Measurements from ENCODE around the gene PLCG1. TPM values are rescaled to one million over a fixed set of nuclear protein-coding genes. Genes with fewer than 3 reads are reported as not detected.

The PLCG1 gene
- total RNA-seq, 2 experiments from 2014 or later = 387 to 404 TPM

DNA sequence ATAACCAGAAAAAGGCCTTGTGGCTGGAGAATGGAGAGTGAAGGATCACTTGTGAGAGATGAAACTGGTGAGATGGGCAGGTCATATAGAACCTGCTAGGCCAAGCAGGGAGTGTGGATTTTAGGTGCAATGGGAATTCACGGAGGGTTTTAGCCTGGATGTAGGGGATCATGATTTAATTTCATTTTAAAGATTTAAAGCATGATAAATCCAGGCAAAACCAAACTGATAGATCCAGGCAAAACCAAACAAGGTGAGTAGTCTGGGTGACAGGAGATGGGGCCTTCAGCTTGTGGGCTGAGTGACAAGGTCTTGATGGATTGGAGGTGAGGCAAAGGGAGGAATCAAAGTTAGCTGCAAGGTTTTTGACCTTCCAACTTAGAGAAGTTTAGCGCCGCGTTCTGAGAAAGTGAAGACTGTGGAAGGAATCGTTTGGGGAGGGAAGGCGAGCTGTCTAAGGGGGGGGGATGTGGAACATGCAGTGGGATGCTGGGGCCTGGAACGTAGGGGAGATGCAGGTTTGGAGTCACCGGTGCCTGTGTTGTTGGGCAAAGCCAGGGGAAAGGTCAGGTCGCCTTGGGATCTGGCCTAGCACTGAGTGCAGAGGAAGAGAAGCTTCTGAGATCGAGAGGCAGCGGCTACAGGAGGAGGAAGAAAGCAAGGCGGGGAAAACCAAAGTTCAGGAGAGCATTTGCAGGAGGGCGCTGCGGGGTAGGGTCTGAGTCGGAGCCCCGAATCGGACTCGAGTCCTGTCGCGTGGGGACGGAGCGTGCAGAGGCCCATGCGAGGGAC is 1.3 kb upstream of the PLCG1 start:
- no peaks in the 10 kb centered on the region for H3K36me3 ChIP-seq (ENCODE audit: insufficient read depth, low read length)

DNA sequence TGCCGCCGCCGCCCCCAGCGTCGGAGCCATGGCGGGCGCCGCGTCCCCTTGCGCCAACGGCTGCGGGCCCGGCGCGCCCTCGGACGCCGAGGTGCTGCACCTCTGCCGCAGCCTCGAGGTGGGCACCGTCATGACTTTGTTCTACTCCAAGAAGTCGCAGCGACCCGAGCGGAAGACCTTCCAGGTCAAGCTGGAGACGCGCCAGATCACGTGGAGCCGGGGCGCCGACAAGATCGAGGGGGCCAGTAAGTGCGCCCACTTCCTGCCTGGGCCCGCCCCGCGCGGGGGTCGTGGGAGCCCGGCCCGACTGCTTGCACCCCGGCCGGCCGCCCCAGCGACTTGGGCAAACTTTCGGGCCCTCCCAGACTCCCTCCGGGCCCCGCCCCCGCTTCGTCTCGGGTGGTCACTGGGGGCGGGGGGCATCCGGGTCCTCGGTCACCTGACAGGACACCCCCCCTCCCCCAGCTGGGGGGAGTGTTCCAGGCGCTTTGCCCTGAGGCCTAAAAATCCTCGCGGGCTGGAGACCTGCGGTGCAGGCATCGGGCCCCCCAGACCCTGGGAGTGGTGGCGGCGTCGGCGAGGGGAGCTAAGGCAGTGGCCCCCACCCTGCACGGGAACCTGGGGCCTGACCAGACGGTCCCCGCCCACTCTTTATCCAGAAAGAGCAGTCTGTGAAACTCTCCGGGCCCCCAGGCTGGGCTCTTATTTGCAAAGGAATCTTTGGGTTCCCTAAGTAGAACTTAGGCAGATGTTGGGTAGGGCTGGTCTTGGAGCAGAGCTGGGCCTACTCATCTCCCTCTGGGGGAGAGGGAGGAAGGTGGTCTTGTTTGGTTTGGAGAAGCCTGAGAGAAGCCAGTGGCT is 501 bp downstream of the PLCG1 start:
- Mint-ChIP-seq H3K27ac (peak overlapping the region; percentile 96), H3K36me3 (ENCODE audit: low read depth) (peaks cover 20% of the 10 kb centered on the region), H3K4me3 (peak overlapping the region; percentile 90), H3K9me3 (no peaks in the 10 kb centered on the region), H3K4me1 (ENCODE audit: low read depth) (peaks cover 78% of the 10 kb centered on the region), H3K27me3 (no peaks in the 10 kb centered on the region)
- no peak for ATAC-seq (ENCODE audit: poor library complexity)
- no peaks in the 10 kb centered on the region for H3K27me3 ChIP-seq (ENCODE audit: control insufficient read depth in 1 of 2, insufficient read depth in 2 of 2, low read length in 2 of 2)
- TF ChIP-seq, protein P1, sequence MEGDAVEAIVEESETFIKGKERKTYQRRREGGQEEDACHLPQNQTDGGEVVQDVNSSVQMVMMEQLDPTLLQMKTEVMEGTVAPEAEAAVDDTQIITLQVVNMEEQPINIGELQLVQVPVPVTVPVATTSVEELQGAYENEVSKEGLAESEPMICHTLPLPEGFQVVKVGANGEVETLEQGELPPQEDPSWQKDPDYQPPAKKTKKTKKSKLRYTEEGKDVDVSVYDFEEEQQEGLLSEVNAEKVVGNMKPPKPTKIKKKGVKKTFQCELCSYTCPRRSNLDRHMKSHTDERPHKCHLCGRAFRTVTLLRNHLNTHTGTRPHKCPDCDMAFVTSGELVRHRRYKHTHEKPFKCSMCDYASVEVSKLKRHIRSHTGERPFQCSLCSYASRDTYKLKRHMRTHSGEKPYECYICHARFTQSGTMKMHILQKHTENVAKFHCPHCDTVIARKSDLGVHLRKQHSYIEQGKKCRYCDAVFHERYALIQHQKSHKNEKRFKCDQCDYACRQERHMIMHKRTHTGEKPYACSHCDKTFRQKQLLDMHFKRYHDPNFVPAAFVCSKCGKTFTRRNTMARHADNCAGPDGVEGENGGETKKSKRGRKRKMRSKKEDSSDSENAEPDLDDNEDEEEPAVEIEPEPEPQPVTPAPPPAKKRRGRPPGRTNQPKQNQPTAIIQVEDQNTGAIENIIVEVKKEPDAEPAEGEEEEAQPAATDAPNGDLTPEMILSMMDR (IDR thresholded peaks at IDR 0.05) = no peak
- no peaks in the 10 kb centered on the region for H3K36me3 ChIP-seq (ENCODE audit: insufficient read depth, low read length)
- POLR2A ChIA-PET = interaction anchor here (0.8 to 14.5 kb wide), 14 partner anchors 9 to 555 kb away, joined by 3 to 403 read pairs (median 4); no protein-coding TSS in a partner anchor
- CTCF ChIA-PET = interaction anchor here (0.8 to 6.9 kb wide), 4 partner anchors 11 to 203 kb away, joined by 3 to 66 read pairs (median 4); partner anchors contain the start of gene LPIN3
- peak overlapping the region; percentile 90 for H3K4me3 ChIP-seq (ENCODE audit: low read length)
- H3K27ac ChIP-seq (ENCODE audit: low read depth in 1 of 2, low read length in 2 of 2) = peak overlapping the region; percentile 75 to 83
- DNase-seq = peak in 12 of 14 experiments; percentile 29 to 79 (median 56)
- peaks cover 68% of the 10 kb centered on the region for H3K4me1 ChIP-seq (ENCODE audit: insufficient read depth, low read length)
- no peaks in the 10 kb centered on the region for H3K9me3 ChIP-seq (ENCODE audit: control insufficient read depth in 1 of 2, insufficient read depth in 1 of 2, low read length in 2 of 2)
- intact Hi-C loops (cut with DNase I, micrococcal nuclease) = loop anchor here (5.0 to 10.0 kb wide), 2 partner anchors 34 to 557 kb away; no protein-coding TSS in a partner anchor

More for the DNA sequence above, 1.3 kb upstream of the PLCG1 start:
- CTCF ChIA-PET = interaction anchor here (0.8 to 6.9 kb wide), 21 partner anchors 8 to 207 kb away, joined by 3 to 66 read pairs (median 5); no protein-coding TSS in a partner anchor
- peak overlapping the region; percentile 16 to 68 for H3K27ac ChIP-seq (ENCODE audit: low read depth in 1 of 2, low read length in 2 of 2)
- peaks cover 50% of the 10 kb centered on the region for H3K4me1 ChIP-seq (ENCODE audit: insufficient read depth, low read length)
- H3K27ac Mint-ChIP-seq = peak overlapping the region; percentile 91
- peaks cover 20% of the 10 kb centered on the region for H3K36me3 Mint-ChIP-seq (ENCODE audit: low read depth)
- H3K4me1 Mint-ChIP-seq (ENCODE audit: low read depth) = peaks cover 61% of the 10 kb centered on the region
- TF ChIP-seq, protein P1 (IDR thresholded peaks at IDR 0.05) = no peak
- ATAC-seq (ENCODE audit: poor library complexity) = no peak
- H3K27me3 ChIP-seq (ENCODE audit: control insufficient read depth in 1 of 2, insufficient read depth in 2 of 2, low read length in 2 of 2) = no peaks in the 10 kb centered on the region
- H3K4me3 Mint-ChIP-seq = peak overlapping the region; percentile 95
- H3K9me3 ChIP-seq (ENCODE audit: control insufficient read depth in 1 of 2, insufficient read depth in 1 of 2, low read length in 2 of 2) = no peaks in the 10 kb centered on the region
- DNase-seq = no peak
- H3K4me3 ChIP-seq (ENCODE audit: low read length) = peak overlapping the region; percentile 60
- POLR2A ChIA-PET = interaction anchor here (1.0 to 14.5 kb wide), 9 partner anchors 14 to 209 kb away, joined by 4 to 403 read pairs (median 5); no protein-coding TSS in a partner anchor
- no peaks in the 10 kb centered on the region for H3K27me3 Mint-ChIP-seq
- intact Hi-C loops (cut with DNase I, micrococcal nuclease) = loop anchor here (1.0 to 10.0 kb wide), 6 partner anchors 36 to 559 kb away; partner anchors contain the start of gene LPIN3 (in 2 of the 2)
- H3K9me3 Mint-ChIP-seq = no peaks in the 10 kb centered on the region
